Activated naive CD4-positive, alpha-beta T cell treated with anti-CD3 and anti-CD28 coated beads for 36 hours (primary cell): Measurements from ENCODE around the gene VEGFB. TPM values are rescaled to one million over a fixed set of nuclear protein-coding genes. Genes with fewer than 3 reads are reported as not detected.

Experiments
- CTCF ChIA-PET: fragments of 350-600 bp; sonication (Branson Sonifier 250); formaldehyde crosslinking; loops from one replicate; lab custom pipeline; 2021; ENCODE audit warnings: antibody characterized with exemption; lab: Charles Lee
- DNase-seq: peaks from one replicate; pipeline ENCODE4 v3.0.0-alpha.2; 2020
- H3K27ac Mint-ChIP-seq: one replicate; pipeline ENCODE4 v1.8.0; 2021; ENCODE audit warnings: mild to moderate bottlenecking, mixed read lengths
- H3K27me3 Mint-ChIP-seq: one replicate; pipeline ENCODE4 v1.8.0; 2021; ENCODE audit warnings: low read depth, mixed read lengths
- H3K36me3 Mint-ChIP-seq: one replicate; pipeline ENCODE4 v1.8.0; 2021; ENCODE audit warnings: low read depth, mixed read lengths
- H3K4me1 Mint-ChIP-seq: one replicate; pipeline ENCODE4 v1.8.0; 2021; ENCODE audit warnings: low read depth, mixed read lengths
- H3K4me3 Mint-ChIP-seq: one replicate; pipeline ENCODE4 v1.8.0; 2021; ENCODE audit warnings: mild to moderate bottlenecking, moderate library complexity, mixed read lengths
- H3K9me3 Mint-ChIP-seq: one replicate; pipeline ENCODE4 v1.8.0; 2021; ENCODE audit warnings: mixed read lengths
- intact Hi-C: fragments of 100-400 bp; cut with micrococcal nuclease; formaldehyde crosslinking; loops from one replicate; pipeline ENCODE4 v1.15.1; 2023
- total RNA-seq, 2 experiments: library from RNA; stranded (reverse); gene quantifications; one replicate each; pipeline ENCODE4 v1.2.3, GENCODE V29; 2021

VEGFB gene
- total RNA-seq, 2 experiments from 2014 or later, result 64.2 to 74.5 TPM

- Mint-ChIP-seq H3K36me3 (peaks cover 5% of the 10 kb centered on the region), H3K27me3 (no peaks in the 10 kb centered on the region), H3K4me1 (peaks cover 17% of the 10 kb centered on the region), H3K9me3 (no peaks in the 10 kb centered on the region), H3K4me3 (peak within 1 kb of the TSS; percentile 82), H3K27ac (peak within 1 kb of the TSS; percentile 90)
- intact Hi-C loops, result loop anchor here (1.0 to 2.0 kb wide), 3 partner anchors 38 to 58 kb away; partner anchors contain the start of genes FKBP2, NUDT22, PPP1R14B and TRPT1
- DNase-seq, result peak; percentile 95
- CTCF ChIA-PET, result interaction anchor here (0.8 to 3.1 kb wide), 5 partner anchors 17 to 78 kb away, joined by 4 to 12 read pairs (median 5); partner anchors contain the start of gene FERMT3
Observed at GRCh38 chr11:64284048-64284961, 49.9 kb downstream of the VEGFB start, which contains the start of gene BAD. Gene BAD, minus strand, starts transcription at chr11:64284665. Its CDS starts 297 bp downstream, at chr11:64284368.

- H3K36me3 Mint-ChIP-seq, result peaks cover 5% of the 10 kb centered on the region
- peak; percentile 87 for DNase-seq
- CTCF ChIA-PET, result interaction anchor here (0.8 to 3.1 kb wide), 5 partner anchors 16 to 79 kb away, joined by 3 to 12 read pairs (median 5); partner anchors contain the start of gene FERMT3
- H3K4me3 Mint-ChIP-seq, result peak within 1 kb of the TSS; percentile 82
- H3K4me1 Mint-ChIP-seq, result peaks cover 17% of the 10 kb centered on the region
- H3K9me3 Mint-ChIP-seq, result no peaks in the 10 kb centered on the region
- intact Hi-C loops, result loop anchor here (1.0 to 2.0 kb wide), 7 partner anchors 15 to 78 kb away; partner anchors contain the start of genes ESRRA, FKBP2, NUDT22 and PPP1R14B
- H3K27me3 Mint-ChIP-seq, result no peaks in the 10 kb centered on the region
- H3K27ac Mint-ChIP-seq, result peak within 1 kb of the TSS; percentile 90
Observed at GRCh38 chr11:64284962-64285884, 50.8 kb downstream of the VEGFB start, which contains the start of gene GPR137. Gene GPR137, plus strand, starts transcription at chr11:64285848. Its CDS starts 677 bp downstream, at chr11:64286525.

DNA sequence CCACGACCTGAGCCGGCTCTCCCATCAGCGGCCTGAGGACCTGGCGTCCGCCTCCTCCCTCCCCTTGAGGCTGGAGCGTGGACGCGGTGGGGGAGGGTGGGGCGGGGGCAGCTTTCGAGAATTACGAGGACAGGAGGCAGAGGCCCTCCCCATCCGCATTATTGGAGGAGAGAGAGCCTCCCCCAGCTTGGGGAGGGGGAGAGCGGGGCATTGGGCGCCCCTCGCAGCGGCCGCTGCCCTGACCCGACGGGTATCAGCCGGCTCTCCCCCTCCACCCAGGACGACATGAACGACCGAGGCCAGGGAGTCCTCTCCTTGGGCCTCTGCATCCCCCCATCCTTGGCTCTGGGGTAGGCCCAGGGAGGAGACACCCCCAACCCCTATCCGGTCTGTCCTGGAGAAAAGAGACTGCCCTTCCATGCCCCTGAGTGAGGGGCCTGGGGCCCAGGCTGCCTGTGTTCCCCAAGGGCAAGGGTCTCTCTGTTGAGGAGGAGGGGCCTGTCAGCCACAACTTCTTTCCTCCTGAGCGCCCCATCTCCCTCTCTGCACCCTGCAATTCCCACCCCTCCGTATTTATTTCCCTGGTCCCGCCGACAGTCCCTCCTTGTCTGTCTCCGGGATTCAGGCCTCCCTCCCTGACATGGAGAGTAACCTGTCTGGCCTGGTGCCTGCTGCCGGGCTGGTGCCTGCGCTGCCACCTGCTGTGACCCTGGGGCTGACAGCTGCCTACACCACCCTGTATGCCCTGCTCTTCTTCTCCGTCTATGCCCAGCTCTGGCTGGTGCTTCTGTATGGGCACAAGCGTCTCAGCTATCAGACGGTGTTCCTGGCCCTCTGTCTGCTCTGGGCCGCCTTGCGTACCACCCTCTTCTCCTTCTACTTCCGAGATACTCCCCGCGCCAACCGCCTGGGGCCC, 51.8 kb downstream of the VEGFB start:
- Mint-ChIP-seq H3K36me3 (peaks cover 4% of the 10 kb centered on the region), H3K4me1 (peaks cover 21% of the 10 kb centered on the region), H3K27me3 (peaks cover 7% of the 10 kb centered on the region), H3K4me3 (peak overlapping the region; percentile 71), H3K9me3 (no peaks in the 10 kb centered on the region), H3K27ac (peak overlapping the region; percentile 22)
- peak; percentile 44 for DNase-seq
- intact Hi-C loops, result loop anchor here (1.0 to 2.0 kb wide), 5 partner anchors 16 to 79 kb away; partner anchors contain the start of genes ESRRA, FKBP2 and PRDX5
- CTCF ChIA-PET, result interaction anchor here (1.0 to 3.1 kb wide), 5 partner anchors 15 to 48 kb away, joined by 3 to 12 read pairs (median 3); no protein-coding TSS in a partner anchor

DNA sequence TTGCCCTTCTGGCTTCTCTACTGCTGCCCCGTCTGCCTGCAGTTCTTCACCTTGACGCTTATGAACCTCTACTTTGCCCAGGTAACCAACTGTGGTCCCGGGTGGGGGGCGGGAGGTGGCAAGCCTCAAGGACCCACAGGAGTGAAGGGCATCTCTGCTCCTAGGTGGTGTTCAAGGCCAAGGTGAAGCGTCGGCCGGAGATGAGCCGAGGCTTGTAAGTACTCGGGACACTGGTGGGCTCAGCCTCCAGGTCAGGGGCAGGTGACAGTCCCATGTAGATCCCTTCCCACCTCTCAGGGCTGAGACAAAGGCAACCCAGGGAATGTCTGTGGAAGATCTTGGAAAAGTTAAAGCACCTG, 52.4 kb downstream of the VEGFB start:
- H3K4me3 Mint-ChIP-seq, result peak overlapping the region; percentile 71
- H3K27me3 Mint-ChIP-seq, result peaks cover 8% of the 10 kb centered on the region
- no peak for DNase-seq
- H3K9me3 Mint-ChIP-seq, result no peaks in the 10 kb centered on the region
- peaks cover 4% of the 10 kb centered on the region for H3K36me3 Mint-ChIP-seq
- intact Hi-C loops, result no loop called here
- CTCF ChIA-PET, result interaction anchor here (1.0 kb wide), 2 partner anchors 16 to 17 kb away, joined by 3 read pairs; no protein-coding TSS in a partner anchor
- H3K4me1 Mint-ChIP-seq, result peaks cover 19% of the 10 kb centered on the region
- H3K27ac Mint-ChIP-seq, result peak overlapping the region; percentile 22

DNA sequence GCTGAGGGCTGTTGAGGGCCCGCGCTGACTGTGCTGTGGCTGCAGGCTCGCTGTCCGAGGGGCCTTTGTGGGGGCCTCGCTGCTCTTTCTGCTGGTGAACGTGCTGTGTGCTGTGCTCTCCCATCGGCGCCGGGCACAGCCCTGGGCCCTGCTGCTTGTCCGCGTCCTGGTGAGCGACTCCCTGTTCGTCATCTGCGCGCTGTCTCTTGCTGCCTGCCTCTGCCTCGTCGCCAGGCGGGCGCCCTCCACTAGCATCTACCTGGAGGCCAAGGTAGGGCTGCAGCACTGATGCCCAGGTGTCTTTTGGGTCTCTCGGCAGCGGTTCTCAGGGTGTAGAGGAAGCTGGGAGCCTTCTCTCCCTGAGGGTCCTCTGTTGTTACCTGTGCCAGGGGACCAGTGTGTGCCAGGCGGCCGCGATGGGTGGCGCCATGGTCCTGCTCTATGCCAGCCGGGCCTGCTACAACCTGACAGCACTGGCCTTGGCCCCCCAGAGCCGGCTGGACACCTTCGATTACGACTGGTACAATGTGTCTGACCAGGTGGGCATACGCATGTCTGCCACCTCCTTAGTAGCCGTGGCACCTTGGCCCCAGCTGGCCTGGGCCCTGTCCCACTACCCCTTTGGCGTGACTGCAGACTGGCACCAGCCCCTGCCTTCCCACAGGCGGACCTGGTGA, 53.4 kb downstream of the VEGFB start:
- no peaks in the 10 kb centered on the region for H3K9me3 Mint-ChIP-seq
- no peak overlapping the region for H3K4me3 Mint-ChIP-seq
- intact Hi-C loops, result no loop called here
- DNase-seq, result no peak
- H3K27me3 Mint-ChIP-seq, result peaks cover 12% of the 10 kb centered on the region
- peaks cover 2% of the 10 kb centered on the region for H3K36me3 Mint-ChIP-seq
- no peak overlapping the region for H3K27ac Mint-ChIP-seq
- H3K4me1 Mint-ChIP-seq, result peaks cover 17% of the 10 kb centered on the region
- CTCF ChIA-PET, result interaction anchor here (0.6 to 1.5 kb wide), 3 partner anchors 13 to 17 kb away, joined by 3 to 4 read pairs (median 3); partner anchors contain the start of gene CATSPERZ

- H3K4me3 Mint-ChIP-seq, result no peak overlapping the region
- H3K36me3 Mint-ChIP-seq, result no peaks in the 10 kb centered on the region
- no peak overlapping the region for H3K27ac Mint-ChIP-seq
- no peaks in the 10 kb centered on the region for H3K9me3 Mint-ChIP-seq
- no peak for DNase-seq
- H3K27me3 Mint-ChIP-seq, result peaks cover 17% of the 10 kb centered on the region
- intact Hi-C loops, result no loop called here
- CTCF ChIA-PET, result interaction anchor here (1.3 to 1.5 kb wide), 2 partner anchors 12 to 16 kb away, joined by 3 to 4 read pairs; partner anchors contain the start of gene CATSPERZ
- H3K4me1 Mint-ChIP-seq, result peaks cover 15% of the 10 kb centered on the region
Observed at GRCh38 chr11:64288353-64288750, 54.0 kb downstream of the VEGFB start.

Other genes with a start within 250 kb of the VEGFB start
- gene OTUB1, start 248.1 kb upstream of the VEGFB start, total RNA-seq, result 10 to 100 TPM; 61.9 to 63.0 TPM
- under 1 TPM; 0.17 to 0.29 TPM for gene FLRT1, start 198.7 kb upstream of the VEGFB start, total RNA-seq
- gene MACROD1, start 68.5 kb upstream of the VEGFB start, total RNA-seq, result 10 to 100 TPM; 38.7 to 48.6 TPM
- gene STIP1, start 48.4 kb upstream of the VEGFB start, total RNA-seq, result 100 to 1,000 TPM; 264 to 272 TPM
- 100 to 1,000 TPM; 176 to 178 TPM for gene FERMT3, start 27.9 kb upstream of the VEGFB start, total RNA-seq
- 10 to 100 TPM; 18.2 to 18.3 TPM for gene TRPT1, start 8.4 kb upstream of the VEGFB start, total RNA-seq
- gene NUDT22, start 8.3 kb upstream of the VEGFB start, total RNA-seq, result 10 to 100 TPM; 51.4 to 51.9 TPM
- gene DNAJC4, start 4.0 kb upstream of the VEGFB start, total RNA-seq, result 10 to 100 TPM; 16.9 to 19.3 TPM
- gene FKBP2, start 6.5 kb downstream of the VEGFB start, total RNA-seq, result 10 to 100 TPM; 17.2 to 20.0 TPM
- gene PPP1R14B, start 12.4 kb downstream of the VEGFB start, total RNA-seq, result 100 to 1,000 TPM; 216 to 227 TPM
- gene PLCB3, start 16.9 kb downstream of the VEGFB start, total RNA-seq, result 1 to 10 TPM; 4.4 to 4.7 TPM
- 10 to 100 TPM; 12.8 to 14.3 TPM for gene BAD, start 50.1 kb downstream of the VEGFB start, total RNA-seq
- gene GPR137, start 51.3 kb downstream of the VEGFB start, total RNA-seq, result 10 to 100 TPM; 26.2 to 30.5 TPM
- under 1 TPM in 1 of 2 experiments, not detected in 1; 0.41 TPM for gene KCNK4, start 56.7 kb downstream of the VEGFB start, total RNA-seq
- gene CATSPERZ, start 65.8 kb downstream of the VEGFB start, total RNA-seq, result under 1 TPM in 1 of 2 experiments, not detected in 1; 0.67 TPM
- gene ESRRA, start 70.9 kb downstream of the VEGFB start, total RNA-seq, result 10 to 100 TPM; 18.5 to 21.7 TPM
- gene TRMT112, start 83.0 kb downstream of the VEGFB start, total RNA-seq, result 100 to 1,000 TPM; 241 to 261 TPM
- gene PRDX5, start 83.5 kb downstream of the VEGFB start, total RNA-seq, result 100 to 1,000 TPM; 122 to 132 TPM
- gene CCDC88B, start 105.6 kb downstream of the VEGFB start, total RNA-seq, result 10 to 100 TPM; 53.2 to 61.9 TPM
- gene RPS6KA4, start 124.6 kb downstream of the VEGFB start, total RNA-seq, result 10 to 100 TPM; 19.1 to 21.3 TPM